SK-N-MC (cell line): ENCODE measurements around the gene PIWIL1.

ENCODE experiments used
- EZH2 ChIP-seq: fragments of 200-600 bp; sonication (generic); IDR thresholded peaks from one replicate; pipeline ENCODE4 v1.6.1; 2017; ENCODE audit warnings: antibody characterized with exemption
- FOXP2 ChIP-seq: optimal IDR thresholded peaks from 2 replicates; pipeline ENCODE3; 2011; ENCODE audit warnings: mild to moderate bottlenecking, moderate library complexity; ENCODE audit not compliant: insufficient read depth; ENCODE audit errors: extremely low read length, control extremely low read depth
- POLR2AphosphoS5 ChIP-seq: IDR thresholded peaks from 2 replicates; pipeline ENCODE4 v1.6.1; 2012; ENCODE audit warnings: mild to moderate bottlenecking, low read depth, low read length, borderline replicate concordance

DNA sequence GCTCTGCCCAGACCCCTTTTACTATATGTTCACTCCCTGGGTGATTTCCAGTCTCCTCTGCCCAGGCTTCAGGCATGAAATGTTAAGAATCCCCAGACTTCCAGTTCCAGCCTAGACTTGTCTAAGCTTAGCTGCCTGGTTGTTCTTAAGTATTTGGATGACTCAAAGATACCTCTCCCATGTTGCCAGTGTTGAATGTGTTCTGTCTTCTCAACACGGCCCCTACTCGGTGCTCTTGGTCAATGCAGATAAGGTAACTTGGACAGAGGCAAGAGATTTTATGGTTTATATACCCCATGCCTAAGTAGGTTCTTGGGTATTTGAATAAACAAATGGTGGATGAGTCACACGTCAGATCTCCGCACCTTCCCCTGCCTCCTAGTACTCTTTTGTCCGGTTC lies 13.6 kb downstream of the PIWIL1 start:
- TF ChIP-seq EZH2 (no peak), POLR2AphosphoS5 (no peak), FOXP2 (no peak)
